OCI-LY1 (cell line): ENCODE results near the gene CDYL2.

Experiments
- H2AFZ ChIP-seq: fragments of 200-600 bp; sonication (generic), shearing (Covaris generic); 2 replicates; pipeline ENCODE4 v1.6.0; 2014; ENCODE audit warnings: antibody characterized with exemption, mild to moderate bottlenecking, low read length
- H3F3A ChIP-seq: fragments of 200-600 bp; sonication (generic), shearing (Covaris generic); 2 replicates; pipeline ENCODE4 v1.6.0; 2014; ENCODE audit warnings: mild to moderate bottlenecking, antibody characterized with exemption, low read length, moderate library complexity; ENCODE audit not compliant: insufficient read depth
- H3K27ac ChIP-seq: fragments of 200-600 bp; sonication (generic); 2 replicates; pipeline ENCODE4 v1.5.1; 2014; ENCODE audit warnings: low read length, mixed run types, mild to moderate bottlenecking, low read depth; ENCODE audit not compliant: poor library complexity, severe bottlenecking
- H3K27me3 ChIP-seq: fragments of 200-600 bp; sonication (generic); 2 replicates; pipeline ENCODE4 v1.6.0; 2014; ENCODE audit warnings: antibody characterized with exemption, mild to moderate bottlenecking, low read length, moderate library complexity; ENCODE audit not compliant: insufficient read depth
- H3K36me3 ChIP-seq: fragments of 200-600 bp; sonication (generic); 2 replicates; pipeline ENCODE4 v1.6.1; 2014; ENCODE audit warnings: mild to moderate bottlenecking, antibody characterized with exemption, low read length, moderate library complexity, mixed read lengths; ENCODE audit not compliant: insufficient read depth
- H3K4me1 ChIP-seq: fragments of 200-600 bp; sonication (generic); 2 replicates; pipeline ENCODE4 v1.5.1; 2014; ENCODE audit warnings: mild to moderate bottlenecking, low read length, moderate library complexity; ENCODE audit not compliant: insufficient read depth, severe bottlenecking
- H3K4me2 ChIP-seq: fragments of 200-600 bp; sonication (generic), shearing (Covaris generic); 2 replicates; pipeline ENCODE4 v1.6.1; 2014; ENCODE audit warnings: low read length
- H3K4me3 ChIP-seq: fragments of 200-600 bp; sonication (generic); 2 replicates; pipeline ENCODE4 v1.5.1; 2014; ENCODE audit warnings: low read length, low read depth, mild to moderate bottlenecking, mixed read lengths; ENCODE audit not compliant: poor library complexity, severe bottlenecking
- H3K79me2 ChIP-seq: fragments of 200-600 bp; shearing (Covaris generic); 2 replicates; pipeline ENCODE4 v1.6.1; 2016; ENCODE audit warnings: mixed run types, low read length, mixed read lengths; ENCODE audit not compliant: insufficient read depth
- H3K9ac ChIP-seq: fragments of 200-600 bp; sonication (generic), shearing (Covaris generic); 2 replicates; pipeline ENCODE4 v1.6.1; 2014; ENCODE audit warnings: mild to moderate bottlenecking, low read length, mixed read lengths
- H3K9me2 ChIP-seq: fragments of 200-600 bp; sonication (generic), shearing (Covaris generic); 2 replicates; pipeline ENCODE4 v1.6.1; 2014; ENCODE audit warnings: low read depth, mild to moderate bottlenecking, low read length, mixed read lengths
- H3K9me3 ChIP-seq: fragments of 200-600 bp; shearing (Covaris generic); 2 replicates; pipeline ENCODE4 v1.6.1; 2014; ENCODE audit warnings: low read length, mixed read lengths
- H4K20me1 ChIP-seq: fragments of 200-600 bp; sonication (generic), shearing (Covaris generic); 2 replicates; pipeline ENCODE4 v1.6.0; 2016; ENCODE audit warnings: mild to moderate bottlenecking, low read length; ENCODE audit not compliant: insufficient read depth
- CTCF ChIP-seq: fragments of 200-600 bp; sonication (generic), shearing (Covaris generic); IDR thresholded peaks from 2 replicates; pipeline ENCODE4 v1.5.1; 2017; ENCODE audit warnings: mild to moderate bottlenecking, antibody characterized with exemption, low read length, moderate library complexity, mixed read lengths
- EZH2 ChIP-seq: fragments of 200-600 bp; sonication (generic), shearing (Covaris generic); IDR thresholded peaks from 2 replicates; pipeline ENCODE4 v1.8.0; 2017; ENCODE audit warnings: borderline replicate concordance, mixed run types, mild to moderate bottlenecking, antibody characterized with exemption, low read length, moderate library complexity, mixed read lengths

CDYL2 gene

GRCh38 chr16:80723091-80723490, 81.3 kb downstream of the CDYL2 start:
- TF ChIP-seq CTCF (no peak), EZH2 (no peak)
- no peaks in the 10 kb centered on the region for H3K9me3 ChIP-seq

GRCh38 chr16:80720804-80721371, 83.5 kb downstream of the CDYL2 start:
- H3K4me2 ChIP-seq = no peak overlapping the region
- no peaks in the 10 kb centered on the region for H3K4me1 ChIP-seq
- H3K36me3 ChIP-seq = no peaks in the 10 kb centered on the region
- H3F3A ChIP-seq = no peaks in the 10 kb centered on the region
- 0 out of 2 replicates have a peak, but pooled peaks cover 8% of the 10 kb centered on the region for H3K27me3 ChIP-seq
- H4K20me1 ChIP-seq = no peaks in the 10 kb centered on the region
- H2AFZ ChIP-seq = no peak overlapping the region
- no peaks in the 10 kb centered on the region for H3K79me2 ChIP-seq
- H3K27ac ChIP-seq = no peak overlapping the region
- no peak overlapping the region for H3K9ac ChIP-seq
- no peak overlapping the region for H3K4me3 ChIP-seq
- no peaks in the 10 kb centered on the region for H3K9me2 ChIP-seq
- no peaks in the 10 kb centered on the region for H3K9me3 ChIP-seq
- no peak for TF ChIP-seq CTCF
- TF ChIP-seq EZH2 = no peak

More at GRCh38 chr16:80723091-80723490, 81.3 kb downstream of the CDYL2 start:
- Histone ChIP-seq H2AFZ (no peak overlapping the region), H3K79me2 (no peaks in the 10 kb centered on the region), H3K4me2 (no peak overlapping the region), H3K27ac (no peak overlapping the region), H3K9ac (no peak overlapping the region), H4K20me1 (no peaks in the 10 kb centered on the region), H3F3A (no peaks in the 10 kb centered on the region), H3K4me3 (no peak overlapping the region), H3K27me3 (0 out of 2 replicates have a peak, but pooled peaks cover 8% of the 10 kb centered on the region), H3K36me3 (no peaks in the 10 kb centered on the region), H3K4me1 (no peaks in the 10 kb centered on the region), H3K9me2 (no peaks in the 10 kb centered on the region)

GRCh38 chr16:80719573-80719972, 84.8 kb downstream of the CDYL2 start:
- no peaks in the 10 kb centered on the region for H3K4me1 ChIP-seq
- no peaks in the 10 kb centered on the region for H3K79me2 ChIP-seq
- H3K36me3 ChIP-seq = no peaks in the 10 kb centered on the region
- H2AFZ ChIP-seq = no peak overlapping the region
- H3K9me3 ChIP-seq = no peaks in the 10 kb centered on the region
- peaks cover 8% of the 10 kb centered on the region; the same call in 1 of the 2 replicates for H3K27me3 ChIP-seq
- H3F3A ChIP-seq = no peaks in the 10 kb centered on the region
- H3K9me2 ChIP-seq = no peaks in the 10 kb centered on the region
- no peak overlapping the region for H3K9ac ChIP-seq
- H3K27ac ChIP-seq = no peak overlapping the region
- H3K4me2 ChIP-seq = no peak overlapping the region
- H3K4me3 ChIP-seq = no peak overlapping the region
- no peak for TF ChIP-seq CTCF
- TF ChIP-seq EZH2 = no peak
- H4K20me1 ChIP-seq = no peaks in the 10 kb centered on the region
